Bronchial epithelial cell (primary cell): Measurements from ENCODE around the gene MMP28. TPM values are rescaled to one million over a fixed set of nuclear protein-coding genes. Genes with fewer than 3 reads are reported as not detected.

Experiments
- DNase-seq: peaks from one replicate; pipeline ENCODE4 v3.0.0-alpha.2; 2010; ENCODE audit warnings: low read depth
- FAIRE-seq: peaks from 2 replicates; lab custom pipeline; 2011; peaks lifted over from hg19 to GRCh38; lab: Jason Lieb, UNC
- H3K27me3 ChIP-seq: 2 replicates; pipeline ENCODE4 v1.5.1; 2011; ENCODE audit warnings: low read length; ENCODE audit not compliant: control insufficient read depth, insufficient read depth
- H3K36me3 ChIP-seq: 2 replicates; pipeline ENCODE4 v1.5.1; 2011; ENCODE audit warnings: low read length; ENCODE audit not compliant: control insufficient read depth, insufficient read depth
- H3K4me3 ChIP-seq: 2 replicates; pipeline ENCODE4 v1.5.1; 2011; ENCODE audit warnings: mild to moderate bottlenecking, low read depth, low read length, control low read depth
- CTCF ChIP-seq: IDR thresholded peaks from 2 replicates; pipeline ENCODE4 v1.5.1; 2011; ENCODE audit warnings: mild to moderate bottlenecking, moderate library complexity, low read length, control low read depth, inconsistent platforms; ENCODE audit not compliant: insufficient read depth, severe bottlenecking
- total RNA-seq: library from RNA; depleted of rRNA; stranded (reverse); fragments of >200 nt; gene quantifications from 2 replicates; pipeline ENCODE4 v1.2.1, GENCODE V29; 2014

The MMP28 gene
- total RNA-seq, 1 donor from 2014 or later = 42.6 TPM

DNA sequence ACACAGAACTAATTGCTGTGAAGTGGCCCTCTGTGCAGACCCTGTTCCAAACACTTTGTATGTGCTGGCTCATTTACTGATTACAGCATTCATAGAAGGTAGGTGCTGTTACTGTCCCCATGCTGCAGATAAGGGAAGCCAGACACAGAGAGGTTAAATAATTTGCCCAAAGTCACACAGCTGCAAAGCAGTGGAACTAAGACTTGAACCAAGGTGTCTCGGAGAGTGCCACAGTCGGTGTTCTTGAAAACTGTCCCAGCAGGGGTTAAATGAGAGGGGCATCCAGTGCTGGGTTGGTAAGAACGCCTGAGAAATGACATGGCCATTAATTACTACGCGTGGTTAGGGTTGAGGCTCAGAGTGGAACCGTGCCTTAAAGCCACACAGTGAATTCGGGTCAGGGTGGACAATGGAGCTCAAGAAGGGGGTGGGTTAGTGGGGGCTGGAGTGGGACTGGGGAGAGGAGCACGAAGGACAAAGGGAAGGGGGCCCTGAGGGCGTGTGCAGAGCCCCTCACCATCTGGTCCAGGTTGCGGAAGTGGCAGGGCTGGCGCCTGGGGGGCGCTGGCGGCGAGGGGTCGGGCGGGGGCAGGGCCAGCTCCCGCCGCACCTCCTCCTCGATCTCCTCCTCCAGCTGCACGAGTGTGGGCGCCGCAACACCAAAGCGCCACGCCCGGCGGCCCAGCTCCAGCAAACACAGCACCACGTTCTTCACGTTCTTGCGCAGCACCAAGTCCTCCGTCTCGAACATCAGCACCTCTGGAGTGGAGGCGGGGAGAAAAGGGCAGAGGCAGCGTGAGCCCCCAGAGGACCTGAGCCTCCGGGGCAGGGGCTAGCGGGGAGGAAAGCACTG is 45.7 kb downstream of the MMP28 start:
- Histone ChIP-seq H3K27me3 (no peaks in the 10 kb centered on the region), H3K4me3 (no peak overlapping the region), H3K36me3 (no peaks in the 10 kb centered on the region)
- no peak for TF ChIP-seq CTCF
- peak; percentile 25 for DNase-seq
- FAIRE-seq = no peak

DNA sequence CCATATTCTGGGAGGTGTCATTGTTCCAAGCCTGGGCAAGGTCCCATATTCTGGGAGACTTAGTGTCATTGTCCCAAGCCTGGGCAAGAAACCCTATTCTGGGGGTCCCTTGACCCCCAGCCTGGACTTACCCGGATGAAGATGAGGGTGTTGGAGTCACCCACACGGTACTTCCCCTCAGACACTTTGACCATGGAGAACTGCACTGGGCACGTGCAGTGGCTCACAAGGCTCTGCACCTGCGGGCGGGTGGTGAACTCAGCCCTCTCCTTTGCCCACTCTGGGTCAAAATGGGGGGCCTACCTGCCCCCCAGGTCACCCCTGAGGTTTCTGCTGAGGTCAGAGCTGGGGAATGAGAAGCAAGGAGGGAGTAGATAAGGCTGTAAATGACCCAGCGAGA is 46.5 kb downstream of the MMP28 start:
- no peak for TF ChIP-seq CTCF
- no peak overlapping the region for H3K4me3 ChIP-seq
- no peak for FAIRE-seq
- no peak for DNase-seq
- H3K27me3 ChIP-seq = no peaks in the 10 kb centered on the region
- no peaks in the 10 kb centered on the region for H3K36me3 ChIP-seq

DNA sequence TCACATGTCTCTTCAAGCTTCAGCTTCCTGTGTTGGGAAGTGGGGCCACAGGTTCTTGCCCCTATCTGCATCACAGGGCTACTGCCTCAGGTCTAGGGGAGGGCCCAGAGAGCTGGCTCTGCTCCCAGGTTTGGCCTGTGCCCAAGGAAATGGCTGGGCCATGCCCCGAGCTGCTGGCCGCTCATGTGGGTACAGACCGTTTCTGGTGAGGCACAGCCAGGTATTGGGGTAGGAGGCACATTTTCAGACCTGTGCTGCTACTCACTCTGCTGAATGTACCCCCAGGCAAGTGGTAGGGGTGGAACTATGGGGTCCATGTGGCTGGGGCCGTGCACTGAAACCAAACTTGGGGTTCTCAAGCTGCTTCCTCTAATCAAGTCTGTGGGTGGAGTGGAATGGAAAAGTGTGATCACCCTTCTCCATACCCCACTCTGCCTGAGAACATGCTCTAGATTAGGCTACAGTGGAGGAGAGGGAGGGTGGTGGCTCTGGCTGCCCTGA is 47.0 kb downstream of the MMP28 start:
- Histone ChIP-seq H3K27me3 (no peaks in the 10 kb centered on the region), H3K36me3 (no peaks in the 10 kb centered on the region), H3K4me3 (no peak overlapping the region)
- no peak for FAIRE-seq
- peak; percentile 64 for DNase-seq
- TF ChIP-seq CTCF = no peak

DNA sequence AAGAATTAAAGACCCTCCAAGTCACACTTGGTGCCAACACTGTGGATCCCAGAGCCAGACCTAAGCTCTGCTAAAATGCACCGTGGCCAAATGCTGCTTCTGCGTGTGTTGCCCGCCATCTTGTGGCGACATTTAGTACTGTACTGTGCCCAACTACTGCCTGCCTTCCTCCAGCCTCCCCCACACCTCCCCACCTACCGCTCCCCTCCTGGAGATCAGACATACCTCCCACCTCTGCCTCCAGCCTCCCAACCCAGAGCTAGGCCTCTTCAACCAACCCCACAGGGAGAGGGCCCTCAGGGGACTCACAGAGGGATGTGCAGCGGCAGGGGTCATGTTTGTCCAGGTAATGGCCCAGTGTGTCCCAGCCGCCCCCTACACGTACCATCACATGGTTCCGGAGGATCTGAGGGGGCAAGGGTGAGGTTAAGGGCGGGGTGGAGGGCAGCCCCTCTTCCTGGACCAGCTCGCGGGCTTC is 47.9 kb downstream of the MMP28 start:
- no peak overlapping the region for H3K4me3 ChIP-seq
- no peaks in the 10 kb centered on the region for H3K36me3 ChIP-seq
- peak; percentile 91 for TF ChIP-seq CTCF
- no peak for FAIRE-seq
- H3K27me3 ChIP-seq = no peaks in the 10 kb centered on the region
- DNase-seq = peak; percentile 60

GRCh38 chr17:35745749-35746320 is 49.6 kb downstream of the MMP28 start:
- no peak for FAIRE-seq
- H3K4me3 ChIP-seq = no peak overlapping the region
- H3K27me3 ChIP-seq = peaks cover 12% of the 10 kb centered on the region
- DNase-seq = no peak
- no peaks in the 10 kb centered on the region for H3K36me3 ChIP-seq
- TF ChIP-seq CTCF = no peak
